GM12801 (cell line): ENCODE data around the gene SULT4A1.

ENCODE experiments used
- TF ChIP-seq, protein P1 (sequence below): IDR thresholded peaks from one replicate; pipeline ENCODE4 v1.5.1; 2011; ENCODE audit warnings: control low read depth; ENCODE audit not compliant: insufficient read length; ENCODE audit errors: extremely low read depth

The SULT4A1 gene

DNA sequence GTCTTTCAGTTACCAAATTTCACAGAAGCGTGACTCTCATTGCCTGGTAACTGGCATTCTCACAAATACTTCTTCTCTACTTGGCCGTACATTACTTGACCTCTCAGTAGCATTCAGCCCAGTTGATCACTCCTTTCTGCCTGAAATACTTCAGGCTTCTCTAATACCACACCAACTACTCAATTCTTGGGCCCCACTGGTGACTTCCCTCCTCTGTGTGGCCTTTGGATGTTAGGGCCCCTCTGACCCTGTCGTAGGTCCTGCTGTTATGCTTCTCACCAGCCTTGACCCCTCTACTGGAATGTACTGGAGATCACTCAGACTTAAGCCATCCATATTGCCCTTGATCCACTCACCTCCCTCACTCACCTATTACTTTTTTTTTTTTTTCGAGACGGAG lies 48.0 kb downstream of the SULT4A1 start:
- TF ChIP-seq, protein P1, sequence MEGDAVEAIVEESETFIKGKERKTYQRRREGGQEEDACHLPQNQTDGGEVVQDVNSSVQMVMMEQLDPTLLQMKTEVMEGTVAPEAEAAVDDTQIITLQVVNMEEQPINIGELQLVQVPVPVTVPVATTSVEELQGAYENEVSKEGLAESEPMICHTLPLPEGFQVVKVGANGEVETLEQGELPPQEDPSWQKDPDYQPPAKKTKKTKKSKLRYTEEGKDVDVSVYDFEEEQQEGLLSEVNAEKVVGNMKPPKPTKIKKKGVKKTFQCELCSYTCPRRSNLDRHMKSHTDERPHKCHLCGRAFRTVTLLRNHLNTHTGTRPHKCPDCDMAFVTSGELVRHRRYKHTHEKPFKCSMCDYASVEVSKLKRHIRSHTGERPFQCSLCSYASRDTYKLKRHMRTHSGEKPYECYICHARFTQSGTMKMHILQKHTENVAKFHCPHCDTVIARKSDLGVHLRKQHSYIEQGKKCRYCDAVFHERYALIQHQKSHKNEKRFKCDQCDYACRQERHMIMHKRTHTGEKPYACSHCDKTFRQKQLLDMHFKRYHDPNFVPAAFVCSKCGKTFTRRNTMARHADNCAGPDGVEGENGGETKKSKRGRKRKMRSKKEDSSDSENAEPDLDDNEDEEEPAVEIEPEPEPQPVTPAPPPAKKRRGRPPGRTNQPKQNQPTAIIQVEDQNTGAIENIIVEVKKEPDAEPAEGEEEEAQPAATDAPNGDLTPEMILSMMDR, result no peak

DNA sequence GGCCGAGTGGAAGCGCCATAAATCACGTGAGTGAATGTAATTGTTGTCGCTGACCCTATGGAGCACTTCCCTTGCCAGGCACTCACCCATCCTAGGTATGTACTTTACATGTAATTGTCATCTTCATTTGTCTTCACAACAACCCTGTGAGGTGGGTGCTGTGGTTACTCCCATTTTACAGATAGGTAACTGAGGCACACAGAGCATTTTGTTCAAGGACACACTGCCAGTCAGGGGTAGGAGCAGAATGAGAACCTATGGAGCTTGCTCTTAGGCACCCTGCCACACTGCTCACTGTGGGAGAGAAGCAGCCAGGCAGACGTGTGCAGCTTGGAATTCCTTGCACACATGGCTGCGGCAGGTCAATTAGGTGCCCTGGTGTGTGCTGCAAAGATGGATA lies 49.4 kb downstream of the SULT4A1 start:
- TF ChIP-seq, protein P1, result no peak

DNA sequence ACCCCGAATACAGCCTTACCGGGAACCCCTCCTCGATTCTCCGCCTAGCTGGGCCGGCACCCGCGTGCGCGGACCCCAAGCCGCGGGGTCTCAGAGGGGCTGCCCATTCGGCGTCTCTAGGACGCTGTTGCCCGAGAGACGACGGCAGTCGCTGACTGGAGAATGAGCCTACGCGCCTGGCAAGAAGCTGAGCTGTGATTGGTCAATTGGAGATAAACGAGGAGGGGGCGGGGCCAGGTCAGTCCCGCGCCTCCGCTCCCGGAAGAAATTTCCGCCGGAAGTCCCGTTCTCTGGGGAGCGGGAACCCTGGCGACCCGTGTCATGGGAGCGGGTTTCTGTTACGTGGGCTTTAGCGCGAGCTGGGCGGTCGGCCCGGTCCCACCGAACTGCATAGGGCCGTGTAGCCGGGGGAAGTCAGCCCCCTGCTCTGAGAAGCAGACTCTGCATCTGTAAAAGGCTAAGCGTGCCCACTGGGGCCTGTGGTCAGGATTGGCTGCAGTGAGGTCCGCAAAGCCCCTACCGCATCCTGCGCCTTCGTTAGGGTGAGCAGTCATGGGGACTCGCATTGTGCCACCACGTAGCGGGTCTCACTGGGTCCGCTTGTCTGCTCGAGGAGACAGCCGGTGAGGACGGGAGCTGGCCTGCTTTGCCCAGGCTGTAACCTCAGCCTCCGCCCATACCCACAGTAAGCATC lies 50.0 kb downstream of the SULT4A1 start, which contains the start of gene EFCAB6:
Gene EFCAB6, minus strand, starts transcription at position 157 of the 694 bp plus-strand sequence. CDS start 29,987 bp downstream, outside the sequence.
- TF ChIP-seq, protein P1, result no peak

DNA sequence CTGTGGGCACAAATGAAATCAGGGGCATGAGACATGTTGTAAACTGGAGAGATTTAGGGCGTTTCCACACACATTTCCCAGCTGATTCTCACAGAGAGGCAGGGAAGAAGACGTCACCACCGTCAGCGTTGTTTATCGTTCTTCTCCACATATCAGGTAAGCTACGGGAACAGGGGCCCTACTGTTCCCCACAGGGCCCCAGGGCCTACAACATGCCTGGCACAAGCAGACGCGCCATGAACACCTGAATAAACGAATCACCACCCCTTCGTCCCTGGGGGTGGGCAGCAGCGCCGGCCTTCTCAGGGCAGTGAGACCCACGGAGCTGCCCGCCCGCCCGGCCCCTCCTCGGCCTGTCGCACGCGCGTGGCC lies 50.5 kb downstream of the SULT4A1 start:
- TF ChIP-seq, protein P1, result no peak

DNA sequence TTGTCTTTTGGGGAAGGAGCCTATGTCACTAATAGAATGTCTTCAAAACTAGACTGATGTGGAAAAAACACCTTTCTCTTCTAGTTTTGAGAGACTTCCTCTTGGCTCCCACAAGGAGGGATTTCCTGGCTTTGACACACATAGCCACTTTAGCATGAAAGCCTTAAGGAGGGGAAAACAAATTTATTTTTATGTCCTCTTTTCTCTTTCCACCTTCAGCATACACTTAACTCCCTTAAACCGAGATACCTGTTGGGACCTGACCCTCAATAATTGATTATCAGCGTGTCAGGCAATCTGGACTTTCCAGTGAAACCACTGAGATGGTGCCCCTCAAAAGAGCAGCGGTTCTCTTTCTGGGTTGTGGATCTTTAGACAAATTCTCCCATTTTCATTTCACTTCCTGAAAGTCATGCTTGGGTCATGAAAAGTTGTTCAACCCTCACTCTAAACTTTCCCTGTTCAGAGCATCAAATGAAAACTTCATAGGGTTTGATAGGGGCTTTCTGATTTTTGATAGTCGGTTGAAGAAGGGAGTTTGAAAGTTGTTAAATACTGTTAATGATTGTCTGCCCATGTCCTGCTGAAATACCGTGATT lies 59.3 kb downstream of the SULT4A1 start:
- TF ChIP-seq, protein P1, result no peak

DNA sequence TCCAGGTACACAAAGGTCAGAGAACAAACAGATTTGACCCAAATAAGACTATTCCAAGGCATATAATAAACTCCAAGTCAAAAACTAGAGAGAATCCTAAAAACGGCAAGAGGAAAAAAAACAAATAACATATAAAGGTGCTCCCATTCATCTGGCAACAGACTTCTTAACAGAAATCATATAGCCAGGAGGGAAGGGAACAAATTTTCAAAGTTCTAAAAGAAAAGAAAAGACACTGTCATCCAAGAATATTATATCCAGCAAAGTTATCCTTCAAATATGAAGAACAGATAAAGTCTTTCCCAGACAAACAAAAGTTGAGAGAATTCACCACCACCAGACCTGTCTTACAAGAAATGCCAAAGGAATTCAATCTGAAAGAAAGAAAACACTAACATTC lies 61.3 kb downstream of the SULT4A1 start:
- TF ChIP-seq, protein P1, result no peak

DNA sequence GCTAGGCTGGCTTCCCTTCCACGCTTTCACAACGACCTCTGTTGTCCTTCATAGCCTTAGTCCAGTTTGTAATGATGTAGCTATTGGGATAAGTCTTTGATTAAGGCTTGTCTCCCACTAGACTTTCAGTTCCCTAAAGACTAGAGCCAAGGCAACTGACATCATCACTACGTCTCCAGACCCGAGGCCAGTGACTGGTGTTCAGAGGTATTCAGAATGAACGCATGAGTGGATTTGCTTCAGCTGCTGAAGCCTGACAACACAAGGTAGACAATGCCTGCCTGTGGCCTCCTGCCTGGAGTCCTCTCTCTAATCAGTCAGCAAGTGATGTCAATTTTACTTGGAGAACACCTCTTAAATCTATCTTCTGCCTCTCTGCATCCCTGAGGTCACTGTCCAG lies 63.8 kb downstream of the SULT4A1 start:
- TF ChIP-seq, protein P1, result no peak
